Activated CD4-positive, alpha-beta T cell treated with anti-CD3 and anti-CD28 coated beads, Interleukin-2, amount 10 ng/mL, durations not matched to agents 7 days and 5 days (primary cell): ENCODE results near the gene POM121L2. TPM values are rescaled to one million over a fixed set of nuclear protein-coding genes. Genes with fewer than 3 reads are reported as not detected.

ENCODE experiments used
- CTCF ChIA-PET: fragments of 350-600 bp; sonication (Branson Sonifier 250); formaldehyde crosslinking; loops from one replicate; lab custom pipeline; 2021; ENCODE audit warnings: antibody characterized with exemption; lab: Charles Lee
- POLR2A ChIA-PET: fragments of 350-600 bp; sonication (Branson Sonifier 250); formaldehyde crosslinking; loops from one replicate; lab custom pipeline; 2021; ENCODE audit warnings: antibody characterized with exemption; lab: Charles Lee
- DNase-seq: peaks from one replicate; pipeline ENCODE4 v3.0.0-alpha.2; 2020
- H3K27ac Mint-ChIP-seq: one replicate; pipeline ENCODE4 v1.8.0; 2021; ENCODE audit warnings: mild to moderate bottlenecking, moderate library complexity, mixed read lengths
- H3K27me3 Mint-ChIP-seq: one replicate; pipeline ENCODE4 v1.8.0; 2021; ENCODE audit warnings: mixed read lengths
- H3K36me3 Mint-ChIP-seq: one replicate; pipeline ENCODE4 v1.8.0; 2021; ENCODE audit warnings: low read depth, mixed read lengths
- H3K4me1 Mint-ChIP-seq: one replicate; pipeline ENCODE4 v1.8.0; 2021; ENCODE audit warnings: mixed read lengths
- H3K4me3 Mint-ChIP-seq: one replicate; pipeline ENCODE4 v1.8.0; 2021; ENCODE audit warnings: mild to moderate bottlenecking, moderate library complexity, mixed read lengths
- H3K9me3 Mint-ChIP-seq: one replicate; pipeline ENCODE4 v1.8.0; 2021; ENCODE audit warnings: mixed read lengths
- total RNA-seq, 2 experiments: library from RNA; stranded (reverse); gene quantifications; one replicate each; pipeline ENCODE4 v1.2.3, GENCODE V29; 2021

The POM121L2 gene
- total RNA-seq, 2 experiments from 2014 or later, result not detected

- H3K27ac Mint-ChIP-seq, result no peak overlapping the region
- H3K4me1 Mint-ChIP-seq, result peaks cover 9% of the 10 kb centered on the region
- peaks cover 84% of the 10 kb centered on the region for H3K27me3 Mint-ChIP-seq
- H3K36me3 Mint-ChIP-seq, result peaks cover 19% of the 10 kb centered on the region
- H3K9me3 Mint-ChIP-seq, result peaks cover 28% of the 10 kb centered on the region
- POLR2A ChIA-PET, result no interaction called here
- CTCF ChIA-PET, result interaction anchor here (0.6 to 1.0 kb wide), 2 partner anchors 25 to 194 kb away, joined by 3 read pairs; no protein-coding TSS in a partner anchor
- H3K4me3 Mint-ChIP-seq, result peak overlapping the region; percentile 2
- DNase-seq, result no peak
Observed at GRCh38 chr6:27288136-27289044, 23.7 kb downstream of the POM121L2 start.

GRCh38 chr6:27287751-27288135 lies 24.3 kb downstream of the POM121L2 start:
- peak overlapping the region; percentile 71 for H3K27ac Mint-ChIP-seq
- ChIA-PET POLR2A (no interaction called here), CTCF (no interaction called here)
- peaks cover 86% of the 10 kb centered on the region for H3K27me3 Mint-ChIP-seq
- peaks cover 23% of the 10 kb centered on the region for H3K36me3 Mint-ChIP-seq
- peaks cover 13% of the 10 kb centered on the region for H3K4me1 Mint-ChIP-seq
- peaks cover 28% of the 10 kb centered on the region for H3K9me3 Mint-ChIP-seq
- DNase-seq, result no peak
- H3K4me3 Mint-ChIP-seq, result no peak overlapping the region

- POLR2A ChIA-PET, result no interaction called here
- CTCF ChIA-PET, result no interaction called here
- H3K36me3 Mint-ChIP-seq, result peaks cover 24% of the 10 kb centered on the region
Observed at GRCh38 chr6:27286141-27286540, 25.9 kb downstream of the POM121L2 start.

GRCh38 chr6:27283279-27283678 lies 28.8 kb downstream of the POM121L2 start:
- H3K9me3 Mint-ChIP-seq, result peaks cover 21% of the 10 kb centered on the region
- CTCF ChIA-PET, result interaction anchor here (1.0 kb wide), 1 partner anchor 11 kb away, joined by 3 read pairs; no protein-coding TSS in a partner anchor
- H3K4me1 Mint-ChIP-seq, result peaks cover 20% of the 10 kb centered on the region
- H3K27me3 Mint-ChIP-seq, result peaks cover 80% of the 10 kb centered on the region
- no peak for DNase-seq
- H3K27ac Mint-ChIP-seq, result peak overlapping the region; percentile 60
- H3K4me3 Mint-ChIP-seq, result peak overlapping the region; percentile 38
- H3K36me3 Mint-ChIP-seq, result peaks cover 18% of the 10 kb centered on the region
- POLR2A ChIA-PET, result interaction anchor here (0.7 kb wide), 1 partner anchor 239 kb away, joined by 4 read pairs; no protein-coding TSS in a partner anchor

More at GRCh38 chr6:27286141-27286540, 25.9 kb downstream of the POM121L2 start:
- Mint-ChIP-seq H3K4me3 (no peak overlapping the region), H3K27ac (no peak overlapping the region), H3K27me3 (peaks cover 83% of the 10 kb centered on the region), H3K4me1 (peaks cover 13% of the 10 kb centered on the region), H3K9me3 (peaks cover 32% of the 10 kb centered on the region)
- no peak for DNase-seq

GRCh38 chr6:27281569-27281968 lies 30.5 kb downstream of the POM121L2 start:
- no peak for DNase-seq
- Mint-ChIP-seq H3K36me3 (peaks cover 13% of the 10 kb centered on the region), H3K27ac (no peak overlapping the region), H3K4me3 (no peak overlapping the region), H3K4me1 (peaks cover 19% of the 10 kb centered on the region), H3K9me3 (peaks cover 25% of the 10 kb centered on the region), H3K27me3 (peaks cover 79% of the 10 kb centered on the region)
- ChIA-PET POLR2A (no interaction called here), CTCF (no interaction called here)

- ChIA-PET POLR2A (no interaction called here), CTCF (interaction anchor here (0.6 kb wide), 2 partner anchors 931 to 1715 kb away, joined by 4 to 5 read pairs; no protein-coding TSS in a partner anchor)
- DNase-seq, result no peak
- peaks cover 19% of the 10 kb centered on the region for H3K4me1 Mint-ChIP-seq
- H3K27ac Mint-ChIP-seq, result no peak overlapping the region
- peaks cover 13% of the 10 kb centered on the region for H3K36me3 Mint-ChIP-seq
- peaks cover 78% of the 10 kb centered on the region for H3K27me3 Mint-ChIP-seq
- peaks cover 22% of the 10 kb centered on the region for H3K9me3 Mint-ChIP-seq
- no peak overlapping the region for H3K4me3 Mint-ChIP-seq
Observed at GRCh38 chr6:27281105-27281539, 31.0 kb downstream of the POM121L2 start.

GRCh38 chr6:27280540-27281000 lies 31.5 kb downstream of the POM121L2 start:
- H3K4me1 Mint-ChIP-seq, result peaks cover 19% of the 10 kb centered on the region
- peak overlapping the region; percentile 30 for H3K4me3 Mint-ChIP-seq
- H3K27ac Mint-ChIP-seq, result no peak overlapping the region
- no peak for DNase-seq
- H3K36me3 Mint-ChIP-seq, result peaks cover 13% of the 10 kb centered on the region
- H3K9me3 Mint-ChIP-seq, result peaks cover 18% of the 10 kb centered on the region
- peaks cover 78% of the 10 kb centered on the region for H3K27me3 Mint-ChIP-seq
- POLR2A ChIA-PET, result no interaction called here
- CTCF ChIA-PET, result interaction anchor here (0.6 kb wide), 2 partner anchors 931 to 1716 kb away, joined by 4 to 5 read pairs; no protein-coding TSS in a partner anchor

GRCh38 chr6:27280064-27280539 lies 32.0 kb downstream of the POM121L2 start:
- no peak for DNase-seq
- ChIA-PET POLR2A (no interaction called here), CTCF (no interaction called here)
- H3K9me3 Mint-ChIP-seq, result peaks cover 15% of the 10 kb centered on the region
- H3K27ac Mint-ChIP-seq, result peak overlapping the region; percentile 71
- H3K36me3 Mint-ChIP-seq, result peaks cover 13% of the 10 kb centered on the region
- peaks cover 19% of the 10 kb centered on the region for H3K4me1 Mint-ChIP-seq
- peaks cover 77% of the 10 kb centered on the region for H3K27me3 Mint-ChIP-seq
- H3K4me3 Mint-ChIP-seq, result peak overlapping the region; percentile 48

- ChIA-PET POLR2A (no interaction called here), CTCF (no interaction called here)
- Mint-ChIP-seq H3K27me3 (peaks cover 75% of the 10 kb centered on the region), H3K27ac (no peak overlapping the region), H3K4me3 (peak overlapping the region; percentile 48), H3K4me1 (peaks cover 19% of the 10 kb centered on the region), H3K36me3 (peaks cover 10% of the 10 kb centered on the region), H3K9me3 (peaks cover 15% of the 10 kb centered on the region)
- no peak for DNase-seq
Observed at GRCh38 chr6:27279513-27280063, 32.5 kb downstream of the POM121L2 start.

- H3K4me1 Mint-ChIP-seq, result peaks cover 5% of the 10 kb centered on the region
- peaks cover 2% of the 10 kb centered on the region for H3K36me3 Mint-ChIP-seq
- ChIA-PET CTCF (interaction anchor here (1.4 kb wide), 1 partner anchor 414 kb away, joined by 3 read pairs; no protein-coding TSS in a partner anchor), POLR2A (no interaction called here)
- no peak overlapping the region for H3K4me3 Mint-ChIP-seq
- peaks cover 4% of the 10 kb centered on the region for H3K9me3 Mint-ChIP-seq
- no peak for DNase-seq
- no peak overlapping the region for H3K27ac Mint-ChIP-seq
- H3K27me3 Mint-ChIP-seq, result peaks cover 54% of the 10 kb centered on the region
Observed at GRCh38 chr6:27275025-27275956, 36.8 kb downstream of the POM121L2 start.

GRCh38 chr6:27273783-27274182 lies 38.3 kb downstream of the POM121L2 start:
- ChIA-PET POLR2A (no interaction called here), CTCF (interaction anchor here (0.8 to 1.4 kb wide), 2 partner anchors 11 to 415 kb away, joined by 3 to 4 read pairs; no protein-coding TSS in a partner anchor)
- no peak overlapping the region for H3K27ac Mint-ChIP-seq
- H3K27me3 Mint-ChIP-seq, result peaks cover 52% of the 10 kb centered on the region
- H3K4me3 Mint-ChIP-seq, result no peak overlapping the region
- H3K4me1 Mint-ChIP-seq, result no peaks in the 10 kb centered on the region
- no peak for DNase-seq
- no peaks in the 10 kb centered on the region for H3K36me3 Mint-ChIP-seq
- H3K9me3 Mint-ChIP-seq, result peaks cover 4% of the 10 kb centered on the region

GRCh38 chr6:27268803-27269202 lies 43.3 kb downstream of the POM121L2 start:
- no peak overlapping the region for H3K4me3 Mint-ChIP-seq
- ChIA-PET POLR2A (no interaction called here), CTCF (no interaction called here)
- no peaks in the 10 kb centered on the region for H3K9me3 Mint-ChIP-seq
- no peaks in the 10 kb centered on the region for H3K36me3 Mint-ChIP-seq
- H3K27ac Mint-ChIP-seq, result no peak overlapping the region
- no peak for DNase-seq
- H3K4me1 Mint-ChIP-seq, result peaks cover 3% of the 10 kb centered on the region
- peaks cover 37% of the 10 kb centered on the region for H3K27me3 Mint-ChIP-seq
